Activated CD8-positive, alpha-beta memory T cell treated with anti-CD3 and anti-CD28 coated beads, Interleukin-2, amount 10 ng/mL, durations not matched to agents 7 days and 5 days (primary cell): ENCODE data around the gene ADAP1. TPM values are rescaled to one million over a fixed set of nuclear protein-coding genes. Genes with fewer than 3 reads are reported as not detected.

ENCODE experiments used
- ATAC-seq: fragments of 150-1000 bp; cut with Tn5 transposase; one replicate; pipeline ENCODE4 v1.10.0; 2021; ENCODE audit warnings: moderate library complexity
- CTCF ChIA-PET: fragments of 350-600 bp; sonication (Branson Sonifier 250); formaldehyde crosslinking; loops from one replicate; lab custom pipeline; 2021; ENCODE audit warnings: antibody characterized with exemption; lab: Charles Lee
- DNase-seq: peaks from one replicate; pipeline ENCODE4 v3.0.0-alpha.2; 2020
- H3K27ac Mint-ChIP-seq: one replicate; pipeline ENCODE4 v1.8.0; 2021; ENCODE audit warnings: mild to moderate bottlenecking, mixed read lengths
- H3K27me3 Mint-ChIP-seq: one replicate; pipeline ENCODE4 v1.8.0; 2021; ENCODE audit warnings: mixed read lengths
- H3K36me3 Mint-ChIP-seq: one replicate; pipeline ENCODE4 v1.8.0; 2021; ENCODE audit warnings: mild to moderate bottlenecking, mixed read lengths
- H3K4me1 Mint-ChIP-seq: one replicate; pipeline ENCODE4 v1.8.0; 2021; ENCODE audit warnings: mixed read lengths
- H3K4me3 Mint-ChIP-seq: one replicate; pipeline ENCODE4 v1.8.0; 2021; ENCODE audit warnings: mild to moderate bottlenecking, moderate library complexity, mixed read lengths
- H3K9me3 Mint-ChIP-seq: one replicate; pipeline ENCODE4 v1.8.0; 2022; ENCODE audit warnings: low read depth, mixed read lengths
- total RNA-seq, 2 experiments: library from RNA; stranded (reverse); gene quantifications; one replicate each; pipeline ENCODE4 v1.2.3, GENCODE V29; 2021

ADAP1 gene
- total RNA-seq, 2 experiments from 2014 or later: 12.4 to 30.8 TPM

GRCh38 chr7:901041-901387 lies 53.5 kb downstream of the ADAP1 start:
- Mint-ChIP-seq H3K4me3 (no peak overlapping the region), H3K27ac (no peak overlapping the region), H3K4me1 (no peaks in the 10 kb centered on the region), H3K9me3 (no peaks in the 10 kb centered on the region), H3K27me3 (no peaks in the 10 kb centered on the region), H3K36me3 (peaks cover 5% of the 10 kb centered on the region)
- CTCF ChIA-PET: no interaction called here
- DNase-seq (no peak), ATAC-seq (no peak)

GRCh38 chr7:900331-901040 lies 54.0 kb downstream of the ADAP1 start:
- no peak overlapping the region for H3K4me3 Mint-ChIP-seq
- H3K36me3 Mint-ChIP-seq: peaks cover 8% of the 10 kb centered on the region
- ATAC-seq (no peak), DNase-seq (no peak)
- H3K9me3 Mint-ChIP-seq: no peaks in the 10 kb centered on the region
- H3K27me3 Mint-ChIP-seq: no peaks in the 10 kb centered on the region
- no peaks in the 10 kb centered on the region for H3K4me1 Mint-ChIP-seq
- CTCF ChIA-PET: interaction anchor here (0.5 kb wide), 1 partner anchor 33 kb away, joined by 3 read pairs; no protein-coding TSS in a partner anchor
- no peak overlapping the region for H3K27ac Mint-ChIP-seq

- CTCF ChIA-PET: interaction anchor here (0.5 kb wide), 1 partner anchor 34 kb away, joined by 3 read pairs; no protein-coding TSS in a partner anchor
- no peak for DNase-seq
- no peaks in the 10 kb centered on the region for H3K27me3 Mint-ChIP-seq
- H3K4me1 Mint-ChIP-seq: no peaks in the 10 kb centered on the region
- no peak overlapping the region for H3K27ac Mint-ChIP-seq
- H3K4me3 Mint-ChIP-seq: no peak overlapping the region
- no peaks in the 10 kb centered on the region for H3K9me3 Mint-ChIP-seq
- H3K36me3 Mint-ChIP-seq: peaks cover 10% of the 10 kb centered on the region
- no peak for ATAC-seq
Measured at GRCh38 chr7:899806-900205, 54.7 kb downstream of the ADAP1 start.

GRCh38 chr7:898855-899681 lies 55.4 kb downstream of the ADAP1 start:
- Mint-ChIP-seq H3K4me1 (no peaks in the 10 kb centered on the region), H3K36me3 (peaks cover 15% of the 10 kb centered on the region), H3K27me3 (no peaks in the 10 kb centered on the region), H3K27ac (no peak overlapping the region), H3K4me3 (no peak overlapping the region), H3K9me3 (no peaks in the 10 kb centered on the region)
- ATAC-seq (no peak), DNase-seq (no peak)
- CTCF ChIA-PET: no interaction called here

GRCh38 chr7:898460-898854 lies 56.0 kb downstream of the ADAP1 start:
- H3K27me3 Mint-ChIP-seq: no peaks in the 10 kb centered on the region
- DNase-seq (no peak), ATAC-seq (no peak)
- H3K27ac Mint-ChIP-seq: no peak overlapping the region
- H3K4me3 Mint-ChIP-seq: no peak overlapping the region
- CTCF ChIA-PET: no interaction called here
- H3K9me3 Mint-ChIP-seq: no peaks in the 10 kb centered on the region
- peaks cover 20% of the 10 kb centered on the region for H3K36me3 Mint-ChIP-seq
- H3K4me1 Mint-ChIP-seq: no peaks in the 10 kb centered on the region

- CTCF ChIA-PET: no interaction called here
- Mint-ChIP-seq H3K27me3 (no peaks in the 10 kb centered on the region), H3K4me3 (no peak overlapping the region), H3K4me1 (no peaks in the 10 kb centered on the region), H3K36me3 (peaks cover 26% of the 10 kb centered on the region), H3K27ac (no peak overlapping the region), H3K9me3 (no peaks in the 10 kb centered on the region)
- ATAC-seq: no peak
- no peak for DNase-seq
Measured at GRCh38 chr7:897771-898376, 56.6 kb downstream of the ADAP1 start.

GRCh38 chr7:897086-897485 lies 57.4 kb downstream of the ADAP1 start:
- no peak overlapping the region for H3K4me3 Mint-ChIP-seq
- H3K9me3 Mint-ChIP-seq: no peaks in the 10 kb centered on the region
- DNase-seq: no peak
- ATAC-seq: no peak
- no peaks in the 10 kb centered on the region for H3K27me3 Mint-ChIP-seq
- H3K27ac Mint-ChIP-seq: no peak overlapping the region
- no peaks in the 10 kb centered on the region for H3K4me1 Mint-ChIP-seq
- H3K36me3 Mint-ChIP-seq: peaks cover 33% of the 10 kb centered on the region
- CTCF ChIA-PET: no interaction called here

- CTCF ChIA-PET: no interaction called here
- Mint-ChIP-seq H3K4me3 (no peak overlapping the region), H3K27me3 (no peaks in the 10 kb centered on the region), H3K36me3 (peaks cover 33% of the 10 kb centered on the region), H3K4me1 (no peaks in the 10 kb centered on the region), H3K27ac (no peak overlapping the region), H3K9me3 (no peaks in the 10 kb centered on the region)
- ATAC-seq: no peak
- DNase-seq: no peak
Measured at GRCh38 chr7:896346-897075, 58.0 kb downstream of the ADAP1 start.

- no peaks in the 10 kb centered on the region for H3K9me3 Mint-ChIP-seq
- no peaks in the 10 kb centered on the region for H3K4me1 Mint-ChIP-seq
- H3K27me3 Mint-ChIP-seq: no peaks in the 10 kb centered on the region
- CTCF ChIA-PET: no interaction called here
- ATAC-seq: no peak
- H3K36me3 Mint-ChIP-seq: peaks cover 39% of the 10 kb centered on the region
- H3K27ac Mint-ChIP-seq: no peak overlapping the region
- no peak overlapping the region for H3K4me3 Mint-ChIP-seq
- DNase-seq: no peak
Measured at GRCh38 chr7:895451-896052, 58.9 kb downstream of the ADAP1 start.

GRCh38 chr7:894927-895450 lies 59.5 kb downstream of the ADAP1 start:
- H3K36me3 Mint-ChIP-seq: peaks cover 42% of the 10 kb centered on the region
- H3K27ac Mint-ChIP-seq: no peak overlapping the region
- CTCF ChIA-PET: no interaction called here
- H3K9me3 Mint-ChIP-seq: no peaks in the 10 kb centered on the region
- no peak overlapping the region for H3K4me3 Mint-ChIP-seq
- DNase-seq: no peak
- ATAC-seq: no peak
- H3K4me1 Mint-ChIP-seq: no peaks in the 10 kb centered on the region
- H3K27me3 Mint-ChIP-seq: no peaks in the 10 kb centered on the region

GRCh38 chr7:894164-894867 lies 60.2 kb downstream of the ADAP1 start:
- H3K27me3 Mint-ChIP-seq: no peaks in the 10 kb centered on the region
- ATAC-seq: no peak
- H3K4me1 Mint-ChIP-seq: no peaks in the 10 kb centered on the region
- no peak overlapping the region for H3K27ac Mint-ChIP-seq
- no peaks in the 10 kb centered on the region for H3K9me3 Mint-ChIP-seq
- no peak overlapping the region for H3K4me3 Mint-ChIP-seq
- no peak for DNase-seq
- peaks cover 42% of the 10 kb centered on the region for H3K36me3 Mint-ChIP-seq
- CTCF ChIA-PET: no interaction called here

GRCh38 chr7:893686-894085 lies 60.8 kb downstream of the ADAP1 start:
- CTCF ChIA-PET: no interaction called here
- ATAC-seq: no peak
- DNase-seq: no peak
- peaks cover 45% of the 10 kb centered on the region for H3K36me3 Mint-ChIP-seq
- H3K9me3 Mint-ChIP-seq: no peaks in the 10 kb centered on the region
- H3K4me3 Mint-ChIP-seq: no peak overlapping the region
- H3K27ac Mint-ChIP-seq: no peak overlapping the region
- H3K27me3 Mint-ChIP-seq: no peaks in the 10 kb centered on the region
- no peaks in the 10 kb centered on the region for H3K4me1 Mint-ChIP-seq
